ENCODE results near the gene SPOCK1.
"Not testable (repeated sequence)": the region's sequence is repeated elsewhere in the genome, so short reads cannot be mapped to it uniquely, and the experiment has no call there.

Gene SPOCK1

GRCh38 chr5:136957428-136957827 is 541.7 kb downstream of the SPOCK1 start:
- no peak for DNase-seq (ENCODE audit: low read depth)
- peaks cover 14% of the 10 kb centered on the region for H3K9me3 ChIP-seq (ENCODE audit: control insufficient read depth, low read length)
- H3K36me3 ChIP-seq (ENCODE audit: control insufficient read depth, insufficient read depth, low read length, severe bottlenecking): no peaks in the 10 kb centered on the region

GRCh38 chr5:136954142-136954541 is 545.0 kb downstream of the SPOCK1 start:
- not testable (repeated sequence) for DNase-seq (ENCODE audit: low read depth); H3K9ac ChIP-seq (ENCODE audit: low read length); H3K9me3 ChIP-seq (ENCODE audit: control insufficient read depth, low read length); H3K4me3 ChIP-seq (ENCODE audit: low read length); H3K4me1 ChIP-seq (ENCODE audit: control insufficient read depth, insufficient read depth, low read length); H3K27me3 ChIP-seq (replicated peaks; ENCODE audit: control insufficient read depth, insufficient read depth, low read length); H3K36me3 ChIP-seq (ENCODE audit: control insufficient read depth, insufficient read depth, low read length, severe bottlenecking)

More at GRCh38 chr5:136957428-136957827, 541.7 kb downstream of the SPOCK1 start:
- no peak overlapping the region for H3K9ac ChIP-seq (ENCODE audit: low read length)
- peaks cover 4% of the 10 kb centered on the region for H3K27me3 ChIP-seq (replicated peaks; ENCODE audit: control insufficient read depth, insufficient read depth, low read length)
- no peak overlapping the region for H3K4me3 ChIP-seq (ENCODE audit: low read length)
- no peaks in the 10 kb centered on the region for H3K4me1 ChIP-seq (ENCODE audit: control insufficient read depth, insufficient read depth, low read length)

GRCh38 chr5:136953346-136954069 is 545.6 kb downstream of the SPOCK1 start:
- H3K4me1 ChIP-seq (ENCODE audit: control insufficient read depth, insufficient read depth, low read length); DNase-seq (ENCODE audit: low read depth); H3K9ac ChIP-seq (ENCODE audit: low read length); H3K36me3 ChIP-seq (ENCODE audit: control insufficient read depth, insufficient read depth, low read length, severe bottlenecking); H3K4me3 ChIP-seq (ENCODE audit: low read length); H3K9me3 ChIP-seq (ENCODE audit: control insufficient read depth, low read length); H3K27me3 ChIP-seq (replicated peaks; ENCODE audit: control insufficient read depth, insufficient read depth, low read length): not testable (repeated sequence)

GRCh38 chr5:136927571-136927970 is 571.6 kb downstream of the SPOCK1 start:
- Histone ChIP-seq H3K9me3 (ENCODE audit: control insufficient read depth, low read length) (no peaks in the 10 kb centered on the region), H3K9ac (ENCODE audit: low read length) (no peak overlapping the region), H3K36me3 (ENCODE audit: control insufficient read depth, insufficient read depth, low read length, severe bottlenecking) (no peaks in the 10 kb centered on the region), H3K4me1 (ENCODE audit: control insufficient read depth, insufficient read depth, low read length) (no peaks in the 10 kb centered on the region), H3K4me3 (ENCODE audit: low read length) (no peak overlapping the region), H3K27me3 (replicated peaks; ENCODE audit: control insufficient read depth, insufficient read depth, low read length) (peaks cover 5% of the 10 kb centered on the region)
- no peak for DNase-seq (ENCODE audit: low read depth)

- Histone ChIP-seq H3K27me3 (replicated peaks; ENCODE audit: control insufficient read depth, insufficient read depth, low read length) (peaks cover 6% of the 10 kb centered on the region), H3K9me3 (ENCODE audit: control insufficient read depth, low read length) (no peaks in the 10 kb centered on the region), H3K36me3 (ENCODE audit: control insufficient read depth, insufficient read depth, low read length, severe bottlenecking) (no peaks in the 10 kb centered on the region), H3K4me3 (ENCODE audit: low read length) (no peak overlapping the region), H3K9ac (ENCODE audit: low read length) (no peak overlapping the region), H3K4me1 (ENCODE audit: control insufficient read depth, insufficient read depth, low read length) (no peaks in the 10 kb centered on the region)
- no peak for DNase-seq (ENCODE audit: low read depth)
These were observed 573.1 kb downstream of the SPOCK1 start for GRCh38 chr5:136926073-136926472.
